Endothelial cell of hepatic sinusoid (primary cell): ENCODE measurements around the gene DUSP1.
"Not testable (repeated sequence)": the region's sequence is repeated elsewhere in the genome, so short reads cannot be mapped to it uniquely, and the experiment has no call there.

Experiments
- in situ Hi-C: cut with HindIII; loops from 2 replicates; pipeline ENCODE4 v1.10.0; 2017; ENCODE audit warnings: low sequenced_read_pairs

Gene DUSP1

GRCh38 chr5:172770675-172771438 is at the start of gene DUSP1:
DUSP1 (minus strand) TSS chr5:172771195; CDS start chr5:172770952, 243 bp downstream.
- in situ Hi-C loops = no loop called here

GRCh38 chr5:172820046-172820767 is 49.2 kb upstream of the DUSP1 start:
- in situ Hi-C loops = no loop called here

- in situ Hi-C loops = no loop called here
These were observed 48.6 kb upstream of the DUSP1 start for GRCh38 chr5:172819569-172819968.

- in situ Hi-C loops = no loop called here
These were observed 47.1 kb upstream of the DUSP1 start for GRCh38 chr5:172818081-172818480.

GRCh38 chr5:172817664-172818063 is 46.7 kb upstream of the DUSP1 start:
- in situ Hi-C loops = no loop called here

- in situ Hi-C loops = no loop called here
These were observed 46.0 kb upstream of the DUSP1 start for GRCh38 chr5:172816925-172817562.

GRCh38 chr5:172815631-172816030 is 44.6 kb upstream of the DUSP1 start:
- in situ Hi-C loops = no loop called here

GRCh38 chr5:172810996-172811395 is 40.0 kb upstream of the DUSP1 start:
- in situ Hi-C loops = not testable (repeated sequence)

- in situ Hi-C loops = no loop called here
These were observed 38.8 kb upstream of the DUSP1 start for GRCh38 chr5:172809774-172810173.

GRCh38 chr5:172807766-172808311 is 36.8 kb upstream of the DUSP1 start:
- in situ Hi-C loops = no loop called here

GRCh38 chr5:172806897-172807672 is 36.1 kb upstream of the DUSP1 start:
- in situ Hi-C loops = no loop called here

- in situ Hi-C loops = no loop called here
These were observed 34.8 kb upstream of the DUSP1 start for GRCh38 chr5:172805736-172806255.

GRCh38 chr5:172805018-172805683 is 34.2 kb upstream of the DUSP1 start:
- in situ Hi-C loops = no loop called here

- in situ Hi-C loops = no loop called here
These were observed 31.7 kb upstream of the DUSP1 start for GRCh38 chr5:172802567-172803176.

GRCh38 chr5:172802112-172802511 is 31.1 kb upstream of the DUSP1 start:
- in situ Hi-C loops = no loop called here

GRCh38 chr5:172801179-172801671 is 30.2 kb upstream of the DUSP1 start:
- in situ Hi-C loops = no loop called here

- in situ Hi-C loops = no loop called here
These were observed 29.1 kb upstream of the DUSP1 start for GRCh38 chr5:172800088-172800551.

- in situ Hi-C loops = no loop called here
These were observed 28.4 kb upstream of the DUSP1 start for GRCh38 chr5:172799416-172799815.
